Choroid plexus epithelial cell (primary cell): ENCODE measurements around the gene FNDC4.
"Not testable (repeated sequence)": the region's sequence is repeated elsewhere in the genome, so short reads cannot be mapped to it uniquely, and the experiment has no call there.

Source experiments
- DNase-seq: peaks from one replicate; pipeline ENCODE4 v3.0.0-alpha.2; 2010; ENCODE audit warnings: low read depth
- H3K4me3 ChIP-seq: 2 replicates; pipeline ENCODE4 v1.5.1; 2011; ENCODE audit warnings: low read depth, mild to moderate bottlenecking, control low read depth, low read length, moderate library complexity
- TF ChIP-seq, protein P1 (sequence below): conservative IDR thresholded peaks from 2 replicates; pipeline ENCODE4 v1.5.1; 2011; ENCODE audit warnings: low read depth, mild to moderate bottlenecking, control low read depth, inconsistent platforms, low read length, moderate library complexity

The FNDC4 gene, protein sequence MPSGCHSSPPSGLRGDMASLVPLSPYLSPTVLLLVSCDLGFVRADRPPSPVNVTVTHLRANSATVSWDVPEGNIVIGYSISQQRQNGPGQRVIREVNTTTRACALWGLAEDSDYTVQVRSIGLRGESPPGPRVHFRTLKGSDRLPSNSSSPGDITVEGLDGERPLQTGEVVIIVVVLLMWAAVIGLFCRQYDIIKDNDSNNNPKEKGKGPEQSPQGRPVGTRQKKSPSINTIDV

DNA sequence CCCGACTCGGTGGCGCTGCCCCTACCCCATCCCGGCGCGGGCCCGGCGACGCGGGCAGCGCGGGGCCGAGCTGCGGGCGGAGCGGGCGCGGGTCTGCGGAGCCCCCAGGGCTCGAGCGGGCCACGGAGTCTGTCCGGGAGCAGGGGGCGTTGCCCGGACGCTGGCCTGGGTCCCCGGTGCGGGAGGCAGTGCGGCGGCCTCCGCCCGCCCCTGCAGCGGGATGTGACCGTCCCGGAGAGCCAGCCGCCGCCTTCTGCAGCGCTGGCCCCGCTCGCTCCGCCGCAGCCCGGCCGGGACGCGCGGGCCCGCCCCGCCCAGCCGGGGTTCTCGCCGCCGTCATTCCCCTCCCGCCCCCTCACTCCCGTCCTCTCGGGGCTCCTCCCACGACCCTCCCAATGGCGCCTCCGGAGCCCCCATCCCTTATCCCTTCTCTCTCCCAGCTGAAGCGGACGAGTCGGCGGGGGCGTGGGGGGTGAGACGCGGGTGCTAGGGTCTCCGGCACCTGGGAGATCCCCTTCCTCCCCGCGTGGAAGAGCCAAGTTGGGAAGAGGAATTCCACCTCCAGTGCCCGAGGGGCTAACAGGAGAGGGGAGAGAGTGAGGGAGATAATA is at the start of gene FNDC4:
Gene FNDC4 (minus strand): TSS at position 257 of the 611 bp plus-strand sequence. CDS start 521 bp downstream, outside the sequence.
- peak within 1 kb of the TSS; percentile 70 for H3K4me3 ChIP-seq
- peak; percentile 3 for DNase-seq
- TF ChIP-seq, protein P1, sequence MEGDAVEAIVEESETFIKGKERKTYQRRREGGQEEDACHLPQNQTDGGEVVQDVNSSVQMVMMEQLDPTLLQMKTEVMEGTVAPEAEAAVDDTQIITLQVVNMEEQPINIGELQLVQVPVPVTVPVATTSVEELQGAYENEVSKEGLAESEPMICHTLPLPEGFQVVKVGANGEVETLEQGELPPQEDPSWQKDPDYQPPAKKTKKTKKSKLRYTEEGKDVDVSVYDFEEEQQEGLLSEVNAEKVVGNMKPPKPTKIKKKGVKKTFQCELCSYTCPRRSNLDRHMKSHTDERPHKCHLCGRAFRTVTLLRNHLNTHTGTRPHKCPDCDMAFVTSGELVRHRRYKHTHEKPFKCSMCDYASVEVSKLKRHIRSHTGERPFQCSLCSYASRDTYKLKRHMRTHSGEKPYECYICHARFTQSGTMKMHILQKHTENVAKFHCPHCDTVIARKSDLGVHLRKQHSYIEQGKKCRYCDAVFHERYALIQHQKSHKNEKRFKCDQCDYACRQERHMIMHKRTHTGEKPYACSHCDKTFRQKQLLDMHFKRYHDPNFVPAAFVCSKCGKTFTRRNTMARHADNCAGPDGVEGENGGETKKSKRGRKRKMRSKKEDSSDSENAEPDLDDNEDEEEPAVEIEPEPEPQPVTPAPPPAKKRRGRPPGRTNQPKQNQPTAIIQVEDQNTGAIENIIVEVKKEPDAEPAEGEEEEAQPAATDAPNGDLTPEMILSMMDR = no peak

DNA sequence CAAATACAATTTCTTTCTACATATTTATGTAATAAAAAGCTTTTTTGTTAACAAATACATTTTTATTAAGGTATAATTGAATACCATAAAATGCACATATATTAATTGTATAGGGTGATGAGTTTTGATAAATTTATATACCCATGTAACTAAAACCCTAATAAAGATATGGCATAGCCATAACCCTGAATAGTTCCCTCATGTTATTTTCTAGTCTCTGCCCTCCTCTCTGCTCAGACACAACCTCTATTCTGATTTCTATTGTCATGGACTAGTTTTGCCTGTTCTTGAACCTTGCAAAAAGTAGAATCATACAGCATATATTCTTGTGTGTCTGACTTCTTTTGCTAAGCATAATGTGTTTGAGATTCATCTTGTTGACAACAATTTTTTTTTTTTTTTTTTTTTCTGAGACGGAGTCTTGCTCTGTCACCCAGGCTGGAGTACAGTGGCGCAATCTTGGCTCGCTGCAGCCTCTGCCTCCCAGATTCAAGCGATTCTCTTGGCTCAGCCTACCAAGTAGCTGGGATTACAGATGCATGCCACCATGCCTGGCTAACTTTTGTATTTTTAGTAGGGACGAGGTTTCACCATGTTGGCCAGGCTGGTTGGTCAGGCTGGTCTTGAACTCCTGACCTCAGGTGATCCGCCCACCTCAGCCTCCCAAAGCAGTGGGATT is 49.3 kb upstream of the FNDC4 start:
- no peak for DNase-seq
- TF ChIP-seq, protein P1 = no peak
- H3K4me3 ChIP-seq = no peak overlapping the region

DNA sequence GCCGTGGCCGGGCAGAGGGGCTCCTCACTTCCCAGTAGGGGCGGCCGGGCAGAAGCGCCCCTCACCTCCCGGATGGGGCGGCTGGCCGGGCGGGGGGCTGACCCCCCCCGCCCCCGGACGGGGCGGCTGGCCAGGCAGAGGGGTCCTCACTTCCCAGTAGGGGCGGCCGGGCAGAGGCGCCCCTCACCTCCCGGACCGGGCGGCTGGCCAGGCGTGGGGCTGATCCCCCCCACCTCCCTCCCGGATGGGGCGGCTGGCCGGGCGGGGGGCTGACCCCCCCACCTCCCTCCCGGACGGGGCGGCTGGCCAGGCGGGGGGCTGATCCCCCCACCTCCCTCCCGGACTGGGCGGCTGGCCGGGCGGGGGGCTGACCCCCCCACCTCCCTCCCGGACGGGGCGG is 44.6 kb upstream of the FNDC4 start:
- DNase-seq, H3K4me3 ChIP-seq: not testable (repeated sequence)

DNA sequence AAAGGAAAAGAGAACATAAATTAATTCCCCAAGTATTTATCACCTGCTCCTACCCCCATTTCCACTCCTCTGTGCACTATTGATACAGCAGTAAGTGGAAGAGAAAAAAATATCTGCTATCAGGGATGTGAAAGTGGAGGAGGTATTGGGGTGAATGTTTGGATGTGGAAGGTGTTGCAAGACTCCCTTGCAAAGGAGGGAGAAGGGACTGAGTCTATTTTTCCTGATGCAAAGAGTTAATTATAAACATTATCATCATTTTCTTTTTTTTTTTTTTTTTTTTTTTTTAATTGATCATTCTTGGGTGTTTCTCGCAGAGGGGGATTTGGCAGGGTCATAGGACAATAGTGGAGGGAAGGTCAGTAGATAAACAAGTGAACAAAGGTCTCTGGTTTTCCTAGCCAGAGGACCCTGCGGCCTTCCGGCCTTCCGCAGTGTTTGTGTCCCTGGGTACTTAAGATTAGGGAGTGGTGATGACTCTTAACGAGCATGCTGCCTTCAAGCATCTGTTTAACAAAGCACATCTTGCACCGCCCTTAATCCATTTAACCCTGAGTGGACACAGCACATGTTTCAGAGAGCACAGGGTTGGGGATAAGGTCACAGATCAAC is 43.9 kb upstream of the FNDC4 start:
- not testable (repeated sequence) for DNase-seq, H3K4me3 ChIP-seq

DNA sequence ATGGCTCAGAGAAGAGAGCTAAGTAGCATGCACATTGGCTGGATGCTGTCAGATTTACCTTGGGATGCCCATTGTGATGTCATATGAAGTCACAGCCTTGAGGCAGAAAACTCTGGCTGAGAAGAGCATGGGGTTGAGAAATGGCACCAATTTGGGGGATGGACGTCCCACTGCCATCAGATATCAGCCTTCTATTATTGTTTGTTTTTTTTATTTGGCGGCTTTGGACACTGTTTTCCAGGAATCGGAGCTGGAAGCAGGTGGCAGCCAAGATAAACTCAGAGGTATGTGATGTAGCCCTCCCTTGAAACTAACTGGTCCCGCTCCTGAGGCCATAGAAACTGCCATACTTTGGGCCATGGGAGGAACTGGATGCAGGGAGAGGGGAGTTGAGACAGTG is 42.3 kb upstream of the FNDC4 start:
- DNase-seq = no peak
- no peak overlapping the region for H3K4me3 ChIP-seq
- TF ChIP-seq, protein P1 = no peak

DNA sequence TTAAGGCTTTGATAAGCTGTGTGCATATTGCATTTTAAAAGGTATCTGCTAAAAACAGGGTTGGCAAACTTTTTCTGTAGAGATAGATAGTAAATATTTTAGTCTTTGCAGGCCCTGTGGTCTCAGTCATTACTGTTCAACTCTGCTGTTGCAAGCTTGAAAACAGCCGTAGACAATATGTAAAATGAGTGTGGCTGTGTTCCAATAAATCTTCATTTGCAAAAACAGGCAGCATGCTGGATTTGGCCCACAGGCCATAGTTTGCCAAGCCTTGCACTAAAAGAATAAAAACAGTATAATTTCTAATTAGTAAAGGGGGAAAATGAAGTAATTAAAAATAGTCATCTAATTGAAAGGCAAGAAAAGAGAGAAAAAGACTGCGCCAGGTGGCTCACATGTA is 37.0 kb upstream of the FNDC4 start:
- no peak for DNase-seq
- no peak overlapping the region for H3K4me3 ChIP-seq
- TF ChIP-seq, protein P1 = no peak

DNA sequence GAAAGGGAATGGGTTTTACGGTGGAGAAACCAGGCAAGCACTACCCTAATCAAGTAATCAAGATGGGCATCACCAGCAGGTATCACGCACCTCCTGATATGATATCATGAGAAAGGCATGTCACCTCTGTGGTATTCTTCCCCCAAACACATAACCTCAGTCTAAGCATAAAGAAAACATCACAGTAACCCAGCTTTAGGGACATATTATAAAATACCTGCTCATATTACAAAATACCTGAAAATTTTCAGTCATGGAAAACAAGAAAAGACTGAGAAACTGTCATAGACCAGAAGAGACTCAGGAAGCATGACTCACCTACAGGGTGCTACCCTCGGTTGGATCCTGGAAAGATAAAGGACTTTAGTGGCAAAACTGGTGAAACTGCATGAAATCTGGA is 32.2 kb upstream of the FNDC4 start:
- peak; percentile 22 for DNase-seq
- H3K4me3 ChIP-seq = no peak overlapping the region
- TF ChIP-seq, protein P1 = no peak
